ENCODE measurements around the gene OR4D2.

OR4D2 gene

DNA sequence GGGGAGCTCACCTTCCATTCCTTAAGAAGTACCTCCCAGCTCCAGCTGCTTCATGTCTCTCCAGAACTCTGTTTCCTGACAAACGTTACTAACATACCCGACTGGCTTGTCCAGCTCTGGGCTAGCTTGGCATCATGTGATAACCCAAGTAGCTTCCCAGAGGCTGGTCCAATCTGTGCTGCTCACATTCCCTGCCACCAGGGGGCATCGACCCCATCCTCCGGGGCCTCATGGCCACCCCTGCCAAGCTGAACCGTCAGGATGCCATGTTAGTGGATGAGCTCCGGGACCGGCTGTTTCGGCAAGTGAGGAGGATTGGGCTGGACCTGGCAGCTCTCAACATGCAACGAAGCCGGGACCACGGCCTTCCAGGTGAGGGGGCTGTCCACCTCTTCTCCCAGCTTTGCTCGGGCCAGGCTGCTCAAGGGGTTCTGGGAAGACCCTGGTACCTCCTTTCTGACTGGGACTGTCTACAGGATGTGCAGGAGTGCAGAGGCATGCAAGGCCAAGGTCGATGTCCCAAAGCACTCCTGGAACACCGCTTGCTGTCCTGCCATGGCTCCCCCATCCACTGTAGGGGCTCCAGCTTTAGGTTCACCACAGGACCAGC lies 33.3 kb downstream of the OR4D2 start:
- peak; percentile 74 for DNase-seq
- in situ Hi-C loops (cut with HindIII; ENCODE audit: low pct_ligation_motif_present, low pct_unique_long_range_greater_than_20kb, low sequenced_read_pairs), result no loop called here

DNA sequence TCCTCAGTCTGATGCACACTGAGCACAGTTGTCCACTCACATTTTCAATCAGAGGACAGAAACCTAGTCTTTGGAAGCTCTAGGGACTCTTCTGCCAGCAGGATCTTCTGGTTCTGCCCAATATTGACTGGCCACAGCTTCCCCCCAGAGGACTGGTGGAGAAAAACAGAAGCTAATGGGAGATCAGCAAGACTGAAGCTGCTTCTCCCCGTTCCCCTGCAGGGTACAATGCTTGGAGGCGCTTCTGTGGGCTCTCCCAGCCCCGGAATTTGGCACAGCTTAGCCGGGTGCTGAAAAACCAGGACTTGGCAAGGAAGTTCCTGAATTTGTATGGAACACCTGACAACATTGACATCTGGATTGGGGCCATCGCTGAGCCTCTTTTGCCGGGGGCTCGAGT lies 36.1 kb downstream of the OR4D2 start:
- in situ Hi-C loops (cut with HindIII; ENCODE audit: low pct_ligation_motif_present, low pct_unique_long_range_greater_than_20kb, low sequenced_read_pairs), result no loop called here
- DNase-seq, result no peak

DNA sequence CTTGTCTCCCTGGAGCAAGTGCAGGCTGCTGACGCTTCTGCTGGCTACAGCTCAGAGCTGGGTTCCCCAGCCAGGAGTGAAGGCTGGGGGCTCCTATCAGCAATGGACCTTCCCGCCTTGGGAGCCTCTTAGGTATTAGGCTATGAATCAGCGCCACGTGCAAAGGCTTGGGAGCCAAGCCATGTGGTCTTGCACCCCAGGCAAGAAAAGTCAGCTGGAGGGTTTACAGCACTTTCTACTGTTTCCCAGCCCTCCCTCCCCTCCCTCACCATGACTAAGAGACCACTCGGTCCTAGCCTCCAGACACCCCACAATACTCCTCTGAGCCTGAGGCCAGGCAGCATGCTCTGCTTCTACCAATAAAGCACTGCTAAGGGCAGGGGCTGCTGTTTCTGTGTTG lies 38.0 kb downstream of the OR4D2 start:
- no peak for DNase-seq
- in situ Hi-C loops (cut with HindIII; ENCODE audit: low pct_ligation_motif_present, low pct_unique_long_range_greater_than_20kb, low sequenced_read_pairs), result no loop called here

DNA sequence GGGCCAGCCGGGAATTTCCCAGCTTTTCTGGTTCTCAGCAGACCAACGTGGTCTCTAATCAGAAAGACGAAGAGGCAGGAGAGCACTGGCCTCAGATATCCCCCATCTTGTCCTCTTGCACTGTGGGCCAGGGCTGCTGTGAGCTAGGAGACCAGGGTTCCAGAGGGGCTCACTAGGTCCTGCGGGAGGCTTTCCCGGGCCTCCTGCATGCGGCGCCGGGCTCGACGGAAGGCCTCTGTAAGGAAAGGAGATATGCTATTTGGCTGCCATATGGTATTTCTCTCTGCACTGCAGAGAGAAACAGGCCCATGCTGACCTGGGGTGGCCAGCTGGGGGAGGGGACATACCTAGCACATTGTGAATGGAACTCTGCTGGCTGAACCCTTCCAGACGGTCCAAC lies 39.2 kb downstream of the OR4D2 start:
- in situ Hi-C loops (cut with HindIII; ENCODE audit: low pct_ligation_motif_present, low pct_unique_long_range_greater_than_20kb, low sequenced_read_pairs), result no loop called here
- no peak for DNase-seq

DNA sequence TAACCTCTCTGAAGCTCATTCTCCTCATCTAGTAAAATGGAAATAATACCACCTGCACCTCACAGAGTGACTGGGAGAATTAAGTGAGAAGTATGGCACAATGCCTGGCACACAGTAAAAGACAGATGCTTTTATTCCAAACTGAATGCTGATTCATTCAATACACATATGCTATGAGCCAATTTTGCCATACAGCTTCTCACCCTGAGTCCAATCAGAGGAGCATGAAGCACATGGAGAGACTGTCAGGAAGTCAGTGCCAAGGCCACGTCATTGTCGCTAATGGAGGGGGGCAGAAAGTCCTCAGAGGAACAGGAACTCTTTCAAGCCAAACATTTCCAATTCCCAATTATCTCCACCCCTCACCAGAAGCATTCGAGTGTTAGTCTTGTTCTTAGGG lies 40.7 kb downstream of the OR4D2 start:
- no peak for DNase-seq
- in situ Hi-C loops (cut with HindIII; ENCODE audit: low pct_ligation_motif_present, low pct_unique_long_range_greater_than_20kb, low sequenced_read_pairs), result no loop called here

DNA sequence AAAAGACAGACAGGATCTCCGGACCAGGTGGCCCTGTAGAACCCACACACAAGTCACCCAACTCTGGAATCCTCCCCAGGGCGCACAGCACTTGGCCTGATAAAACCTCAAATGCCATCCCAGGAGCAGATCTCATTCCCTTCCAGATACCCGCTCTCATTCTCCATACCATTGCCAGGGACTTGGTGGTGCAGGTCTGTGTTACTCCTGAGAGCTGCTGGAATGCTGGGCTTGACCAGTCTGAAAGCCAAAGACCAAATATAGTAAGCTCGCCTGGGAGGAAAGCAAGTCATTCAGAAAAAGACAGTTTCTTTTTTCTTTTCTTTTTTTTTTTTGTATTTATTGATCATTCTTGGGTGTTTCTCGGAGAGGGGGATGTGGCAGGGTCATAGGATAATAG lies 41.6 kb downstream of the OR4D2 start:
- DNase-seq, result no peak
- in situ Hi-C loops (cut with HindIII; ENCODE audit: low pct_ligation_motif_present, low pct_unique_long_range_greater_than_20kb, low sequenced_read_pairs), result no loop called here

DNA sequence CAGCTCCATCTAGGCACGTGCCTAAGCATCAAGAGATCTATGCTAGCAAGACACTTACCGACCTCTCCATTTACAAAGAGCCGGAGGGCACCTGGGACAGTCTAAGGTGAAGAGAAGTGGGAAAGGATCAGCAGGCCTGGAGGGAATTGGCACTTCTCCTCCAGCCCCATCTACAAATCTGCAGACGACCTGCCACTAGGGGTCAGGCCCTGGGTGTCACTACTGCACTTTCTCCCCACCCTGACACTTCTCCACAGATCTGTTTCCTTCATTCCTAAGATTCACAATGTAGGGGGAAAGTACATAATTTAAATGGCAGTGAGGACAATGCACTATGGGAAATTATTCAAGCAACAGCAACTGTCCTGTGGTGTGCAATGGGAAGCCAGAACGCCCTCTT lies 44.1 kb downstream of the OR4D2 start:
- in situ Hi-C loops (cut with HindIII; ENCODE audit: low pct_ligation_motif_present, low pct_unique_long_range_greater_than_20kb, low sequenced_read_pairs), result no loop called here
- no peak for DNase-seq

DNA sequence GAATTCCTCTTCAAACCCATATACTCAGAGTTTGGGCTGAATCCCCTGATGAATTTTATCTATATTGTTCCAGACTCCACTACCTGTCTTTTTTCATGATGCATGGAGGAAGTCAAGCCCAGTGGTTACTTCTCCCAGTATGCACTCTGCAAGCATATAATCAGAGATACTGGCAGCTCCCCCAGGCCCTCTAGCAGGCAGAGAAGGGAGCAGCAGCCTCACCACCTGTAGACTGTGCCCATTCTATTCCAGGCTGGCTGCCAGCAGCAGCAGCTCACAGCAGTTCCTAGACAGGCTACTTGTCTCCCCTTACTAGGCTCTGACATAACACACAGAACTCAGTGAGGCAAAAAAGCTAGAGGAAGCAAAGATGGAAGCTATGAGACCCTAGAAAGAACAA lies 48.9 kb downstream of the OR4D2 start:
- in situ Hi-C loops (cut with HindIII; ENCODE audit: low pct_ligation_motif_present, low pct_unique_long_range_greater_than_20kb, low sequenced_read_pairs), result no loop called here
- DNase-seq, result peak; percentile 24

DNA sequence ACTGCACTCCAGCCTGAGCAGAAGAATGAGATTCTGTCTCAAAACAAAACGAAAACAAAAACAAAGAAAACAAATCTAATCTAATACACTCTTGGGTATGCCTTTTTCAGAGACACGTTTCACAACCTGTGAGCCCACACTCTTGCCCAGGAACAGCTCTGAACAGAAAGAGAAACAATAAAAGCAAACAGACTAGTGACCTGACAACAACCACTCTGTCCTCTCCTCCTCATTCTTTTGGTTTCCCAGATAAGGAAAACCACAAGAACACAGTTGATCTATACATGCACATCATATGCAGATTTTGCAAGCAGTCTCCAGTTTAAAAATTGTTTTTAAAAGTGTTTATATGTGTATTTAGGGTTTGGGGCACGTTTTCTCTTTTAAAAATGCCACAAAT lies 51.0 kb downstream of the OR4D2 start:
- in situ Hi-C loops (cut with HindIII; ENCODE audit: low pct_ligation_motif_present, low pct_unique_long_range_greater_than_20kb, low sequenced_read_pairs), result no loop called here
- DNase-seq, result no peak

DNA sequence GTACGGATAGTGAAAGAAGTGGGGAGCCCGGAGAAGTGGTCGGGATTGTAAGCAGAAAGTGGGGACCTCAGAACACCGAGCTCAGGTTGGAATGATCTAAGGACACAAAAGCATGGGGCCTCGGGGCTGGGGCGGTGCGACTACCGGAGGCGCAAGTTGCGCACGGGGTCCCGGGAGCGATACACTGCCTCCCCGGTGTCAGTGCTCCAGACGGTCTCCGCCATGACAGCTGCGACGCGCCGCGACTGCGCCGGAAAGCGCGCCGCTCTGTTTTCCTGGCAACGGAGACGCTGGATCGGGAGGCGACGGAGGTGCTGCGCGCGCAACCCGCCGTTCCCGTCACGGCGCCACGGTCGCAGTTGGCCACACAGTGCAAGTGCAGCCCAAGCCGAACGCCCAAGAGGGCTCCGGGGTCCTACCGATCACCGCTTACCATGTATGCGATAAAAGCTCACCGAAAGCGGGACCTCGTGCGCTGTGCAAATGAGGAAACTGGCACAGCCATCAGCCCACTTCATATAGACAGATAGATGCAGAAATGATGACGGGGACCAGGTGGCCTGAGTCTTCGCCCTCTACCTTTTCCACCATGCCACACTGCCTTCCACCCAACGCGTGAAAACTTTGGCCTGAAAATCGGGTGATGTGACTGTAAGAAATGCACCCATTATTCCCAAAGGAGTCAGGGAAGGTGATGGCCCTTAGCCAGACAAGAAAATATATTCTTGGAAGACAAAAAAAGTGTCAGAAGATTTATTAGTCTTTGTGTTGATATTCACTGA lies 52.4 kb downstream of the OR4D2 start, which contains the start of gene MKS1:
MKS1 (minus strand) TSS at position 249 of the 782 bp plus-strand sequence; CDS start at position 224, 25 bp downstream.
- DNase-seq, result peak; percentile 96
- in situ Hi-C loops (cut with HindIII; ENCODE audit: low pct_ligation_motif_present, low pct_unique_long_range_greater_than_20kb, low sequenced_read_pairs), result no loop called here

DNA sequence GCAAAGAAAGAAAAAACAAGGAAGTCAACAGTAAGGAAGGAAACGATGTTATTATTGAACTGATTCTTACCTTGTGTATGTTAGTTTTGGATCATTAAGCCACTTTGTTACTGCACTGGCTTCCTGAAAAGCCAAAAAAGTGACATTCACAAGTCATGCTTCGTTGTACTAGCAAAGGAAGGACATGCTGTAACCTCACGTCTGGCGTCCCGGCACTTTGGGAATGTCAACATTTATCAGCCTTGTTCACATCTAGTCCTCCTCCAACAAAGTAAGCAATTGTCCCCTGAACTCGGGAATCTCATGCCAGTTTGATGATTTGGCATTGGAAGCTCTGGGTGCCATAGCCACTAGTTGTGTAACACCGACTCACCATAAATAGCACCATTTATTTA lies 53.0 kb downstream of the OR4D2 start:
- in situ Hi-C loops (cut with HindIII; ENCODE audit: low pct_ligation_motif_present, low pct_unique_long_range_greater_than_20kb, low sequenced_read_pairs), result no loop called here
- no peak for DNase-seq

Data from ACHN (cell line).